Renal pelvis (tissue), 4 donors: ENCODE results near the gene NEGR1. TPM values are rescaled to one million over a fixed set of nuclear protein-coding genes. Genes with fewer than 3 reads are reported as not detected.

ENCODE experiments used
- DNase-seq: peaks from one replicate; pipeline ENCODE4 v3.0.0-alpha.2; 2013
- polyA plus RNA-seq, 3 donors: library from polyadenylated mRNA; unstranded; fragments of 120-200 nt; gene quantifications; one replicate each; pipeline ENCODE4 v1.2.1, GENCODE V29; 2013; ENCODE audit not compliant: insufficient read length in 3 of 3

The NEGR1 gene
- polyA plus RNA-seq, 3 donors = 3.3 to 4.8 (median 3.5) TPM

GRCh38 chr1:71635568-71635967 lies 646.8 kb downstream of the NEGR1 start:
- no peak for DNase-seq

- DNase-seq = no peak
Observed at GRCh38 chr1:71634159-71634558, 648.2 kb downstream of the NEGR1 start.

- no peak for DNase-seq
Observed at GRCh38 chr1:71630073-71630472, 652.3 kb downstream of the NEGR1 start.

- DNase-seq = no peak
Observed at GRCh38 chr1:71625004-71625403, 657.3 kb downstream of the NEGR1 start.

- DNase-seq = no peak
Observed at GRCh38 chr1:71623888-71624287, 658.5 kb downstream of the NEGR1 start.

GRCh38 chr1:71621785-71622184 lies 660.6 kb downstream of the NEGR1 start:
- peak; percentile 20 for DNase-seq

- DNase-seq = no peak
Observed at GRCh38 chr1:71618766-71619530, 663.4 kb downstream of the NEGR1 start.

GRCh38 chr1:71618191-71618590 lies 664.1 kb downstream of the NEGR1 start:
- DNase-seq = no peak

- DNase-seq = no peak
Observed at GRCh38 chr1:71610476-71610875, 671.9 kb downstream of the NEGR1 start.

- no peak for DNase-seq
Observed at GRCh38 chr1:71603044-71603776, 679.1 kb downstream of the NEGR1 start.

GRCh38 chr1:71600023-71600422 lies 682.3 kb downstream of the NEGR1 start:
- no peak for DNase-seq

- no peak for DNase-seq
Observed at GRCh38 chr1:71599306-71599705, 683.0 kb downstream of the NEGR1 start.

- DNase-seq = no peak
Observed at GRCh38 chr1:71593523-71593922, 688.8 kb downstream of the NEGR1 start.

- DNase-seq = no peak
Observed at GRCh38 chr1:71592646-71593274, 689.6 kb downstream of the NEGR1 start.

GRCh38 chr1:71589005-71589404 lies 693.3 kb downstream of the NEGR1 start:
- no peak for DNase-seq

- peak; percentile 15 for DNase-seq
Observed at GRCh38 chr1:71587961-71588360, 694.4 kb downstream of the NEGR1 start.

GRCh38 chr1:71586030-71586429 lies 696.3 kb downstream of the NEGR1 start:
- DNase-seq = no peak

GRCh38 chr1:71583756-71584155 lies 698.6 kb downstream of the NEGR1 start:
- DNase-seq = no peak

GRCh38 chr1:71582673-71583072 lies 699.7 kb downstream of the NEGR1 start:
- DNase-seq = no peak

GRCh38 chr1:71577451-71578131 lies 704.7 kb downstream of the NEGR1 start:
- no peak for DNase-seq

GRCh38 chr1:71572038-71572437 lies 710.3 kb downstream of the NEGR1 start:
- DNase-seq = no peak

- no peak for DNase-seq
Observed at GRCh38 chr1:71566413-71566812, 715.9 kb downstream of the NEGR1 start.
